COLO829 (cell line): ENCODE measurements around the gene MTCH2.
"Not testable (repeated sequence)": the region's sequence is repeated elsewhere in the genome, so short reads cannot be mapped to it uniquely, and the experiment has no call there.

Source experiments
- DNase-seq: peaks from one replicate; pipeline ENCODE4 v3.0.0; 2012; ENCODE audit warnings: low spot score

Gene MTCH2

GRCh38 chr11:47642099-47642855 lies at the start of gene MTCH2:
TSS of gene MTCH2 (minus strand) at chr11:47642559. CDS start at chr11:47642465, 94 bp downstream.
- peak; percentile 99 for DNase-seq

DNA sequence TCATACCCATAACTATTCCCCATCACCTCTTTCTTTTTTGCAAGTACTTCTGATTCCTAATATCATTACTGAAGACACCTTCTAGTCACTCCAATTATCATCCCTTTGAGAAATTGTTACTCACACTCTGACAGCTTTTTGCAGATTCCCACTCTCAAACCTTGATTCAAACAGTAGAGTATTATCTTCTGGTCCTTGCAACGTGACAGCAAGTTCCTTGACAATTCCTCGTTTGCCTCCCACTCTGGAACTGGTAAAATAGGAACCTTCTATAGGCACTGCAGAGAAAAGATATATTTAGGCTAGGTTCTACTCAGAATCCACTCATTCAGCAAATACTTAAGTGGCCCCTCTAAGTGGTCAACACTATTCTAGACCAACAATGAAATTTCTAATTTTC lies 49.6 kb upstream of the MTCH2 start:
- no peak for DNase-seq

- DNase-seq: no peak
Observed at GRCh38 chr11:47689480-47689879, 47.1 kb upstream of the MTCH2 start.

- no peak for DNase-seq
Observed at GRCh38 chr11:47688991-47689390, 46.6 kb upstream of the MTCH2 start.

DNA sequence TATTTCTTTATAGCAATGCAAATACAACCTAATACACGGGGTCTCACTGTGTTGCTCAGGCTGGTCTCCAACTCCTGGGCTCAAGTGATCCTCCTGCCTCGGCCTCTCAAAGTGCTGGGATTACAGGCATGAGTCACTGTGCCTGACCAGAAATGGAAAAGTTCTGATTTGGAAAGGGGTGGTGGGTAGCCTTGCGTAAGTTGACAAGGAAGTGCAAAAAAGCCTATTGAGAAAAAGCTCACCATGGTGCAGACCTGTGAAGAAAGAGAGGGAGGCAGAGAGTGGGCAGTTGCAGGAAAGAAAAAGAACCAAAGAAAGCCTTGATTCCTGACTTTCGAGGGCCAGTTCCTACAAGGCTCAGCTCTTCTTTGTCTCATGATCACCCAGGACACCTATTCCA lies 45.8 kb upstream of the MTCH2 start:
- no peak for DNase-seq

- not testable (repeated sequence) for DNase-seq
Observed at GRCh38 chr11:47686704-47687103, 44.3 kb upstream of the MTCH2 start.

GRCh38 chr11:47686151-47686550 lies 43.8 kb upstream of the MTCH2 start:
- no peak for DNase-seq

GRCh38 chr11:47675851-47676250 lies 33.5 kb upstream of the MTCH2 start:
- no peak for DNase-seq

- DNase-seq: no peak
Observed at GRCh38 chr11:47672283-47672730, 29.9 kb upstream of the MTCH2 start.

DNA sequence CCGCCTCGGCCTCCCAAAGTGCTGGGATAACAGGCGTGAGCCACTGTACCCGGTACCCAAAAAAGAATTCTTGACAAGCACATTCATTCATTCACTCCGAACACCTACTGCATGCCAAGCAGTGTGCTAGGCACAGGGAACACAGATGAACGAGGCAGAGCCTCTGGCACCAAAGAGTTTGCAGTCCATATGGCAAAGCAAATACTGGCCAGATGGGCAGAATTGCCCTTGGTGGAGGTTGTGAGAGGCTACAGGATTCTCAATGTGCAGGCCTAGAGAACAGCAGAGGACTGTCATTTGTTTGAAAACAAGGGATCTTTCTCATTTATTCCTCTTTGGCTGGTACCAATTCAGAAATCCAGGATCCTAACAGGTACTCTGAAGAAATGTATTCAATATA lies 27.5 kb upstream of the MTCH2 start:
- DNase-seq: no peak

DNA sequence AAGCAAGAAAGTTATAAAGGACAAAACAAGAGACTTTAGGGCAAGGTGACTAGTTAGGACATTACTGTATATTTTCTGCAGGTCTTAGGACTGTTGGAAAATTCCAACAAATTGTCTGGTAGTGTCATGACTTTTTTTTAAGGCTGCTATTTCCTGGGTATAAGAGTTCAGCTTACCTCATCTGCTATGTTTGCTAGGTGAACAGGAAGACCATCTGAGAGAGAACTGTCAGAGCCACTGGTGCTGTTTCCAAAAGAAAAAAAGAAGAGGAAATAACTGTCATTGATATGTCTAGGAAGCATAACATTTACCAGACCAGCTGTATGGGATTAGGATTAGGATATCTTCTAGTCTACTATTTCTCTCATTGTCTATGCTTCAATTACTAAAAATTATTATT lies 26.3 kb upstream of the MTCH2 start:
- DNase-seq: no peak

DNA sequence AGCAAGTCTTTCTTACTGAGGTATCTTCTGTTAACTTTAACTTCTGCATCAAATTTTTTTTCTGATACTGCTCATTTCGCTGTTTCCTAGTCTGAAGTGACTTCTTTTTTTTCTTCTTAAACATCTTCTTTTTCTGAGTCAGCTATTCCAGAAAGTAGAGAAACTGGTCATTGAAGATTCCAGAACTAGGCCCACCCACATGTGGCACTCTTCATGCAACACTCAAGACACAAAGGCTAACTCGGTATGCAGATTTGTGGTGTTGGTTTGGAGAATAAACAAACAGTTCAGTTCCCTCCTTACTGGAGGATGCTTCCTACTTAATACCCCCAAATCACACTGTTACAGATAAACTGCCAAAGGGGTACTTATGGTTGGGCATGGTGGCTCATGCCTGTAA lies 25.2 kb upstream of the MTCH2 start:
- no peak for DNase-seq

- DNase-seq: no peak
Observed at GRCh38 chr11:47667135-47667534, 24.8 kb upstream of the MTCH2 start.

DNA sequence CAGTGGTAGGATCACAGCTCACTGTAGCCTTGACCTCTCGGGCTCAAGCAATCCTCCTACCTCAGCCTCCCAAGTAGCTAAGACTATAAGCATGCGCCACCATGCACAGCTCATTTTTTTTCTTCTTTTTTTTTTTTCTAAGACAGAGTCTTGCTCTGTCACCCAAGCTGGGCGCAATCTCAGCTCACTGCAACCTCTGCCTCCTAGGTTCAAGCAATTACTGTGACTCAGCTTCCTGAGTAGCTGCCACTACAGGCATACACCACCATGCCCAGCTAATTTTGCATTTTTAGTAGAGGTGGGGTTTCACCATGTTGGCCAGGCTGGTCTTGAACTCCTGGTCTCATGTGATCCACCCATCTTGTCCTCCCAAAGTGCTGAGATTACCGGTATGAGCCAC lies 22.6 kb upstream of the MTCH2 start:
- not testable (repeated sequence) for DNase-seq

DNA sequence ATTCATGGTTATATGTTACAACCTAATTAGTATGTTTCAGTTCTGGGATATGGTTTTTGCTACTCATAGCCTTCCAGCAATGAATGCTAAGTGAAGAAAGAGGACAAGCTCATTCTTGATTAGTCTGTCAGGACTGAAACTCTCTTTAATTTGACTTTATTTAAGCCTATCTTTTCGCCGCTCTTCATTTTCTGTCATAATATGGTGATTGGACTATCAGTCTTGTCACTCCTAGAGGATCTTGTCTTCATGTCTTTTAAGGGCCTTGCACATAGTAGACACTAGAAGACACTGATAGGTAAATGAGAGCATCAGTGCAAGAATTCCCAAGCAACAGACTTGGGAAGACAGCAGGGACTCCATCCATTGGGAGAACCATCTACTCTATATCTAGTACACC lies 18.9 kb upstream of the MTCH2 start:
- DNase-seq: no peak

- DNase-seq: no peak
Observed at GRCh38 chr11:47659276-47659675, 16.9 kb upstream of the MTCH2 start.

DNA sequence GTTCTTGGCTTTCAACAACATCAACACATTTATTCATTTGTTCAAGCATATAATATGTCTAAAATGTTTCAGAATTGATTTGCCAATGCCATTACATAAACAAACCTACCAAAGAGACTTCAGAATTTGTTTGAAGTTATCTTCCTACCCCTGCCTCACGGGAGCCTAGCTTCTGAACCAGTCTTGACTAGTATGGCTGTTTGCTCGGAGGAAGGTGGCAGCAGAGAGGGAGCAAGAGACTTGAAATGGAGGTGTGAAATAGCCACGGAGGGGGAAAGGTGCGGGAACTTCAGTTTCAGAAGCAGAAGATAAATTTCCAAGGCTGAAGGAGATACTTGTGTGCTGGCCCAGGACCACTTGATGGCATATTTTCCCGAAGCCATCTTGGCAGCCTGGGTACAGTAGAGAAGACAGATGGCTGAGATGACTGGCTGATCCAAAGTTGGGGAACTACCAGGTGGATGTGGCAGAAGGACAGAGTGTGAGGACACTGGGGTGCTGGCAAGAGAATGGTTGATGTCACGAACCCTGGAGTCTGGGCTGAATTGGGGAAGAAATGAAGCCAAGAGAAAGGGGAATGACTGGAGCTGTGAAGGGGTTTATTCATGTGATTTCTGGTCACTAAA lies 14.0 kb upstream of the MTCH2 start:
- no peak for DNase-seq

DNA sequence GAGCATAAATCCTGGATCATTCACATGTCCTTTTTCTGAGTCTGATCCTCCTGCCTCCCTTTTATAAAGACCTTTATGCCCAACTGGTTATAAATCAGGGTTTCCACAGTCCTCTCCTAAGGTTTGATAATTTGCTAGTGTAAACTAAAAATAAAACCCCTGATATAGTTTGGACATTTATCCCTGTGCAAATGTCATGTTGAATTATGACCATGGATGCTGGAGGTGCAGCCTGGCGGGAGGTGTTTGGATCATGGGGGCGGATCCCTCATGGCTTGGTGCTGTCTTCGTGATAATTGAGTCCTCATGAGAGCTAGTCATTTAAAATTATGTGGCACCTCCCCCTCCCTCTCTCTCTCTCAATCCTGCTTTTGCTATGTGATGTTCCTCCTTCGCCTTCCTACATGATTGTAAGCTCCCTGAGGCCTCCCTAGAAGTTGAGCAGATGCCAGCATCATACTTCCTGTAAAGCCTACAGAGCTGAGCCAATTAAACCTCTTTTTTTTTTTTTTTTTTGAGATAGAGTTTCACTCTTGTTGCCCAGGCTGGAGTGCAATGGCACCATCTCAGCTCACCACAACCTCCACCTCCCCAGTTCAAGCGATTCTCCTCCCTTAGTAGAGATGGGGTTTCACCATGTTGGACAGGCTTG lies 9.6 kb upstream of the MTCH2 start:
- no peak for DNase-seq

- no peak for DNase-seq
Observed at GRCh38 chr11:47649276-47649675, 6.9 kb upstream of the MTCH2 start.

DNA sequence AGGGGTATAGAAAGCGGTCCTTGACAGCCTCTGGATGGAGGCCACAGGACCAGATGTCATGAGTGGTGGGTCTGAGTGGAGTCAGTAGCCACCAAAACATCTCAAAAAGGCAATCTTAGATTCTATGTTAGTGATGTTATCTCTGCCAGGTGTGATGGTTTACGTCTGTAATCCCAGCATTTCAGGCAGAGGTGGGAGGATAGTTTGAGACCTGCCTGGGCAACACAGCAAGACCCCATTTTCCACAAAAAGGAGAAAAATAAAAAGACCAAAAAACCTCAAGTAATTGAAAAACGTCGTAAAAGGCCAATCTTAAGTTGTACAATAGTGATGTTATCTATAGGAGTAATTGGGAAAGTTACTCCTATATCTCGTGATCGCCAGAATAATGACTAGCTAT lies 3.7 kb upstream of the MTCH2 start:
- no peak for DNase-seq

GRCh38 chr11:47645500-47645899 lies 3.1 kb upstream of the MTCH2 start:
- DNase-seq: no peak

DNA sequence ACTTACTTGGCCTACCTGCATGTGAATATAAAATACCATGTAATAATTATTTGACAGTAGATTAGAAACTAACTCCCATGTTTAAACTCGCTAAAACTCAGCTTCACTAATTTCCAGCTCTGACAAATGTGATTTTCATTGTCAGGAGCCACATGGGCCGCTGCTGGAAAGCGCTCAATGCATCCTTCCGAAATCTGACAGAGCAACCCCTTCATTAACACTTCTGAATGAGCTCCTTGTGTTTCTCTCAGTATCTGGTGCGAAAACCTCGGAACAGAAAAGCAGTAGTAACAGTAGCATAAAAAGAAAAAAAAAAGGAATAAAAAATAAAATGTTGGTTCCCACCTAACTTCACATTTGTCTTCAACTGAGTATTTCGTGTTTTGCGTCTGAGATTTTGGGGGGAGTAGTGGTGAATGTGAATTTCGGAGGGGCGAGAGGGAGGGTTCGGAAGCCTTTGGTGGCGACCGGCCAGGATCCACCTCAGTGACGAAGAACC lies 710 bp downstream of the MTCH2 start:
- no peak for DNase-seq

DNA sequence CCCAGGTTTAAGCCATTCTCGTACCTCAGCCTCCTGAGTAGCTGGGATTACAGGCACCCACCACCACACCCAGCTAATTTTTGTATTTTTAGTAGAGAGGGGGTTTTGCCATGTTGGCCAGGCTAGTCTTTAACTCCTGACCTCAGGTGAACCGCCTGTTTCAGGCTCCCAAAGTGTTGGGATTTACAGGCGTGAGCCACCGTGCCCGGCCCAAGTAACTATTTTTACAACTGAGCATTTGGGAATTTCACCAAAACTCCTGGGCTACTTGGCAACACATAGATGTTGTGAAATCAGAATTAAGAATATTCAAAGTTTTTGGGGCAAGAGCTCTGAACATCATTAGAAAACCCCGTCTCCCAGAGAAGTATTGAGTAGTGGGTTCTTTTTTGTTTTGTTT lies 1.9 kb downstream of the MTCH2 start:
- DNase-seq: not testable (repeated sequence)
